GM19193 (cell line): ENCODE results near the gene DYRK2.

Source experiments
- POLR2A ChIP-seq: IDR thresholded peaks from 4 replicates; pipeline ENCODE4 v1.6.1; 2011; ENCODE audit not compliant: insufficient read depth, insufficient read length; ENCODE audit errors: extremely low read depth

DYRK2 gene

DNA sequence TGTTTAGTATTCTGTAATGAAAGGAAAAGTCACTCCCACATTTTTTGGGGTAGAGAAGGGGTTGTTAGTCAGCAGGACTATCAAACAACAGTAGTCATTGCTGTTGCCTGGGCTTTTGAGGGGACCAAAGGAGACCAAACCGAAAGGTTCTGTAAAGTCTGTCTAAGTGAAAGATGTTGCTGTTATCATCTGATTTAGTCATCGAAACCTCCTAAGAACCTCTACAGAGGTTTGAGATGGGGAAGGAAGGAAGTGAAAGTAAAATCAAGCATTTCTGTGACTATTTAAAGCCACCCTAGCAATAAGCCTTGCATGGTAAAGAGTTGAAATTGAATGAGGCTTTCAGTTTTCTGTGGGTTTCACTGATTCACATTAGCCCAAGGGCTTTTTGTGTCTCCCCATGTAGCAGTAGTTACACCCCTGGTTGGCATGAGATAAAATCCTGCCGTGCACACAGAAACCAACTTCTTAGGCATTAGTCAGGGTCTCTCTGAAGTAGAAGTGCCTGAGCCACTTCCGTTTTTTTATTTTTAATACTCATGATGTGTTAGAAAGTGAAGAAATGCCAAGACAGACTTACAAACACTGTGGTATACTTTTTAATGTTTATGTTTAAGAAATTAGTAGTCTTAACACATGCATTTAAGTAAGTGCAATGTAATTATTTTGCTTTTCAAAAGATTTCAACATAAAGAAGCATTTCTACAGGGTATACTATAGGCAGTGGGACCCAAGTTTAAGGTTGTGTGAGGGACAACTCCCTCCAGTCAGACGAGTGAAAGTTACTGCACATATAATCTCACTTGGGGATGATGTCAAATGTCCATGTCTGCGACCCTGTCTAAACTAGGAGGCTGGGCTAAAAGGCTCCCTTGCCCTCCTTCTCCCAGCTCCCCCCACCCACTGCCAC, 50.4 kb downstream of the DYRK2 start:
- no peak for TF ChIP-seq POLR2A

DNA sequence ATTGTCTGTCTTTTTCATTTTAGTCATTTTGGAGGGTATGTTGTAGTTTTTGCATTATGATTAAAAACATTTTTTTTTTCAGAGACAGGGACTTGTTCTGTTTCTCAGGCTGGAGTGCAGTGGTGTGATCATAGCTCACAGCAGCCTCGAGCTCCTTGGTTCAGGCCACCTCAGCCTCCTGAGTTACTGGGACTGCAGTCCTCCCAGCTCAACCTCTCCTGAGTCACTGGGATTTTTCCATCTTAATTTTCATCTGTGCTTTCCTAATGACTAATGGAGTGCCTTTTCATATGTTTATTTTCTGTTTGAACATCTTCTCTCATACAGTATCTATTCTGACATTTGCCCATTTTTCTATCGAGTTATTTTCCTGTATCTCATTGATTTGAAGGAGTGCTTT, 52.6 kb downstream of the DYRK2 start:
- no peak for TF ChIP-seq POLR2A

DNA sequence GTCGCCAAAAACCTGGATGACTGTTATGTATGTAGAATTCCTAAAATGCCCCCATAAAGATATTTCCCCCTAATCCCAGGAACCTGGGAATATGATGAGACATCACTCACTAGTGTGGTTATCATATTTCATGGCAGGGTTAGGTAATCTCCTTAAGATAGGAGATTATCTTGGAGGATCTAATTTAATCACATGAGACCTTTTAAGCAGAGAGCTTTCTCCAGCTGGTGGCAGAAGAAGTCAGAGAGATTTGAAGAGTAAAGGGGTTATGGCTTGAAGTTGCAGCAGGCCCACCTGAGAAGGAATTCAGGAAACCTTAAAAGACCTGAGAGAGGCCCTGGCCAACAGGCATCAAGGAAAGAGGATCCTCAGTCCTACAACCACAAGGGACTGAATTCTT, 53.6 kb downstream of the DYRK2 start:
- no peak for TF ChIP-seq POLR2A

DNA sequence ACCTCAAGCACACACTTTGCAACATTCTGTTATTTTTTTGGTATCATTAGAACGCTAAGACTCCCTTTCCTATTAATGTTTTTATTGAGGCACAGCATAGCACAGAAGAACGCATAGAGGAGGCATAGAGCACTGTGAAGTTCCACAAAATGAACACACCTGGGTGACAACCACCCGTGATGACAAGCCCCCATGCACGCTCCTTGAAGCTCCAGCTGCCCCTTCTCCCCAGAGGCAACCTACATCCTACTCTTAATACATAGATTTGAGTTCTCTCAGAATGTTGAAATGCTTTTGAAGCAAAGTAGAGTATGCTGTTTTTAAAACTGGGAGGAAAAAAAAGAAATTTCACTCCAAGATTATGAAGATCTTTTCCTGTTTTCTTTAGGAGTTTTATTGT, 55.5 kb downstream of the DYRK2 start:
- no peak for TF ChIP-seq POLR2A

DNA sequence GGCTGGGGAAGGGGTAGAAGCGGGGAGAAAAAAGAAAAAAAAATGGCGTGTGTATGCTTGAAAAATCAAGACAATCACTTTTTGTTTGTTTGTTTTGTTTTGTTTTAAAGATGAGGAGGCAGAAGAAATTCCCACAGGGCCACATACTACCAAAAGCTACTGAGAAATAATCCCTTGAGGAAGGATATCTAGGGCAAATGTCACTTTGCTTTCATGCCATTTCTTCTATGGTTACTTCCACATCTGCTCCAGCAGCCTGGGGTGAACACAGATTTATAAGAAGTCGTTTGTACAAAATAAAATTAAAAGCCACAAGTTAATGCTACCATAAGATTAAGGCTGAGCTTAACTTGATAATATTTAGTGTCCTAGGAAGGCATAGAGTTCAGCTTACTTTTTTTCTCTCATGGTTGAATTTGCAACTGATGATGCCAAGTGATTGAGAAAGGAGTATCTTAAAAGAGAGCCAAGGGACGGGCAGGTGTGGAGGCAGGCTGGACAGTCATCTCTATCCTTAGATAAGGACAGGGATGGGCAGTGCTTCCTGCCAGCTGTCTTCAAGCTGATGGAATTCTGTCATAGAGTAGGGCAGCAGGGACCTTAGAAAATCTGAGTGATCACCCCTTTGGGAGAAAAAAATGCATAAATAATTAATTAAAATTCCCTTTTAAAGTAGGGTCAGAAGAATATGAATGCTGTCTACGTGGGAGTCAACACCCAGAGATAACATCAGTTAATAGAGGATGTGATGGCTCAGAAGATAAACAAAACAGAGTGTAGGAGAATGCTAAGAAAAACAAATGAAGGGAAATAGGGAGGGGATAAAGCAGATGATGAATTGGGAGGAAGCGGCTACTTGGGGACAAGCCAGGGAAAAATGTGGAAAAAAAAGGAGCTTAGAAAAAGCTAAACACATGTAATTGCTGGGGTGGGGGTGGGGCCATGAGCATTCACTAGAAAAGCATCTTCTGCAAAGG, 57.1 kb downstream of the DYRK2 start:
- no peak for TF ChIP-seq POLR2A

DNA sequence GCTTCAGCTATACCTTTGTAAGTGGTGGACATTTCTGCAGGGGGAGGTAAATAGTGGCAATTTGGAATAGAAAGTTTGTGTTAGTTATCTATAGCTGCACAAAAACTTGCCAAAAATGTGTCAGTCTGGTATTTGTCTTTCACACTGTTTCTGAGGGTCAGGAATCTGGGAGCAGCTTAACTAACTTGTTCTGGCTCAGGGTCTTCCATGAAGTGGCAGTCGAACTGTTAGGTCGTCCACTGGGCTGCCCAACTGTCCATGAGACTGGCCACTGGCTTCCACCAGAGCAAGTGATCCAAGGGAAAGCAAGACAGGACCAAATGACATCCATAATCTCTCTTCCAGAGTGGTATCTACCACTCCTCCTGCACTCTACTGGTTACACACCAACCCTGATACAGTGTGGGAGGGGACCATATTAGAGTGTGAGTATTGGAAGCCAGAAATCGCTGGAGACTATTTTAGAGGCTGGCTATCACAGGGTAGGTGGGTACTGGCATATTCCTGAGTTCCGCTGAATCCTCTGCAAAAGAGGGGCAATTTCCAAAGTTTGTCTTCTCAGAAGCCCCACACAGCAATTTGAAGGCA, 60.9 kb downstream of the DYRK2 start:
- no peak for TF ChIP-seq POLR2A

DNA sequence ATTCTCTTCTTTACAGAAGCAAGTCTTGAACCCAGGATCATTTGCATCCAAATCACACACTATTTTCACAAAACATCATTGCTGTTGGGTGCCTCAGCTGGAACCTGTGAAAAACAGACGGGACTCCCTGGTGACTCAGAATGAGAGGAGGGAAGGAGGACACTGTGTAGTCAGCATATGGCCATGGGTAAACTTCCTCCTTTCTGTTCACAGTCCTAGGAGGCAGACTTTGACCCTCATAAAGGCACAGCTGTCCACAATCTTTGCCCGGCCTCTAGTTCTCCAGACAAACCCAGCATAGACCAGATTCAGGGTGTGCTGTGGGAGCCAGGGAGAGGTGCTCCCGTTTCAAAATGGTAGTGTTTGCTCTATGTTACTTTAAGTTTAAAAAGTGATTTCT, 62.0 kb downstream of the DYRK2 start:
- no peak for TF ChIP-seq POLR2A

DNA sequence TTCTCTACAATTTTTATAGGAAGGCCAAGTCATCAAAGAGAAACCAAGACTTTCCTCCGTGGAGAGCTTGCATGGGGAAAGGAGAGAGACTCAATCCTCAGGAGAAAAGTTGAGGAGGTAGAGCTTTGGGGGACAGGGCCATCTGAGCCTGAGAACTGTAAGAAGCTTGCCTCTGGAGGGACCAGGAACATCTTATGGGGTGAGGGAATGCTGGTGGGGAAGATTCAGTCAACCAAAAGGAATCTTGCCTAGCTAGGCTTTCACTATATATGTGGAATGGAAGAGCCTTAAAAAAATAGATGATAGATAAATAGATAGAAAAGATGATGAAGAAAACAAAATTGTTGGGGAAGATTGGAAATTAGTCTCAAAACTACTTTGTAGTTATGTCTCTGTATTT, 63.5 kb downstream of the DYRK2 start:
- no peak for TF ChIP-seq POLR2A

DNA sequence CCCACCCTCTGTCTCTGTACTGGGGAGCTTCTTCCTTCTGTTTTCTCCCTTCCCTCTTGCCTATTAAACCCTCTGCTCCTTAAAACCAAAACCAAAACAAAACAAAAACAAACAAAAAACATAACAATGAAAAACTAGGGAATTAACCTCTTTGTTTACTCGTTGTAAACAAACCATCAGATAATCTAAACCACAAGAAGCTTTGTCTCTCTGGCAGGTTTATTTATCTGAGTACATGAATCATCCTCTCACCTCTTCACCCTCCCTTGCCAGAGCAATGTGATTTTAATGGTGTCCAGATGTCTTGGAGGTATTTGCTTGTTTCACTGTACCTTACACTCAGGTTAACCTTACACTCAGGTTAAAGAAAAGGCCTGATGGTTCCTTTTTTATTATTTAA, 66.1 kb downstream of the DYRK2 start:
- TF ChIP-seq POLR2A: no peak
